GM15510 (cell line): ENCODE results near the gene CHPT1.

Source experiments
- POLR2A ChIP-seq: IDR thresholded peaks from 3 replicates; pipeline ENCODE4 v1.6.1; 2011; ENCODE audit warnings: borderline replicate concordance; ENCODE audit not compliant: insufficient read length; ENCODE audit errors: extremely low read depth

The CHPT1 gene

GRCh38 chr12:101697197-101697929 lies at the start of gene CHPT1:
Gene CHPT1 (plus strand): TSS chr12:101697640. CDS start chr12:101697862, 222 bp downstream.
- TF ChIP-seq POLR2A, result peak; percentile 66

- TF ChIP-seq POLR2A, result no peak
Measured at GRCh38 chr12:101647711-101648110, 49.7 kb upstream of the CHPT1 start.

- no peak for TF ChIP-seq POLR2A
Measured at GRCh38 chr12:101648195-101648594, 49.2 kb upstream of the CHPT1 start.

- TF ChIP-seq POLR2A, result no peak
Measured at GRCh38 chr12:101650346-101651117, 46.9 kb upstream of the CHPT1 start.

GRCh38 chr12:101653030-101653429 lies 44.4 kb upstream of the CHPT1 start:
- no peak for TF ChIP-seq POLR2A

- TF ChIP-seq POLR2A, result no peak
Measured at GRCh38 chr12:101653503-101653902, 43.9 kb upstream of the CHPT1 start.

GRCh38 chr12:101654442-101654841 lies 43.0 kb upstream of the CHPT1 start:
- no peak for TF ChIP-seq POLR2A

- TF ChIP-seq POLR2A, result no peak
Measured at GRCh38 chr12:101655393-101655792, 42.0 kb upstream of the CHPT1 start.

- TF ChIP-seq POLR2A, result no peak
Measured at GRCh38 chr12:101663298-101663697, 34.1 kb upstream of the CHPT1 start.

- no peak for TF ChIP-seq POLR2A
Measured at GRCh38 chr12:101664992-101665391, 32.4 kb upstream of the CHPT1 start.

- no peak for TF ChIP-seq POLR2A
Measured at GRCh38 chr12:101666052-101666728, 31.2 kb upstream of the CHPT1 start.

GRCh38 chr12:101667591-101667990 lies 29.8 kb upstream of the CHPT1 start:
- no peak for TF ChIP-seq POLR2A

GRCh38 chr12:101670007-101670671 lies 27.3 kb upstream of the CHPT1 start:
- no peak for TF ChIP-seq POLR2A

GRCh38 chr12:101671157-101671791 lies 26.2 kb upstream of the CHPT1 start:
- no peak for TF ChIP-seq POLR2A
